Kidney epithelial cell (primary cell): ENCODE data around the gene ATG101. TPM values are rescaled to one million over a fixed set of nuclear protein-coding genes. Genes with fewer than 3 reads are reported as not detected.

Experiments
- DNase-seq: peaks from one replicate; pipeline ENCODE4 v3.0.0-alpha.2; 2010; ENCODE audit warnings: low read depth
- H3K27me3 ChIP-seq: 2 replicates; pipeline ENCODE4 v1.6.0; 2011; ENCODE audit warnings: low read length; ENCODE audit not compliant: control insufficient read depth, insufficient read depth
- H3K36me3 ChIP-seq: 2 replicates; pipeline ENCODE4 v1.5.1; 2011; ENCODE audit warnings: low read length; ENCODE audit not compliant: control insufficient read depth, insufficient read depth
- H3K4me3 ChIP-seq: 2 replicates; pipeline ENCODE4 v1.5.1; 2011; ENCODE audit warnings: low read depth, mild to moderate bottlenecking, control low read depth, low read length
- CTCF ChIP-seq: IDR thresholded peaks from 2 replicates; pipeline ENCODE4 v1.5.1; 2011; ENCODE audit warnings: mild to moderate bottlenecking, moderate library complexity, low read length, control low read depth, inconsistent platforms; ENCODE audit not compliant: insufficient read depth, poor library complexity, severe bottlenecking
- total RNA-seq: library from RNA; depleted of rRNA; stranded (reverse); fragments of >200 nt; gene quantifications from 2 replicates; pipeline ENCODE4 v1.2.3, GENCODE V29; 2015

ATG101 gene
- total RNA-seq, 1 donor from 2014 or later = 83.1 TPM

GRCh38 chr12:52054231-52054832, 15.4 kb upstream of the ATG101 start:
- no peak for TF ChIP-seq CTCF
- DNase-seq = no peak
- H3K4me3 ChIP-seq = no peak overlapping the region
- H3K27me3 ChIP-seq = peaks cover 2% of the 10 kb centered on the region
- no peaks in the 10 kb centered on the region for H3K36me3 ChIP-seq

GRCh38 chr12:52054833-52055730, 14.7 kb upstream of the ATG101 start:
- Histone ChIP-seq H3K36me3 (no peaks in the 10 kb centered on the region), H3K27me3 (peaks cover 2% of the 10 kb centered on the region), H3K4me3 (no peak overlapping the region)
- no peak for TF ChIP-seq CTCF
- DNase-seq = no peak

- H3K27me3 ChIP-seq = no peaks in the 10 kb centered on the region
- TF ChIP-seq CTCF = no peak
- H3K36me3 ChIP-seq = no peaks in the 10 kb centered on the region
- DNase-seq = no peak
- no peak overlapping the region for H3K4me3 ChIP-seq
These were observed 13.8 kb upstream of the ATG101 start for GRCh38 chr12:52055731-52056711.

- H3K27me3 ChIP-seq = no peaks in the 10 kb centered on the region
- no peak for DNase-seq
- no peak for TF ChIP-seq CTCF
- no peaks in the 10 kb centered on the region for H3K36me3 ChIP-seq
- H3K4me3 ChIP-seq = no peak overlapping the region
These were observed 12.8 kb upstream of the ATG101 start for GRCh38 chr12:52056801-52057637.
